GM21717 (cell line): ENCODE results near the gene SLC12A7.
"Not testable (repeated sequence)": the region's sequence is repeated elsewhere in the genome, so short reads cannot be mapped to it uniquely, and the experiment has no call there.

ENCODE experiments used
- ATAC-seq: cut with Tn5 transposase; IDR thresholded peaks from one replicate; pipeline ENCODE4 v1.9.1; 2021; ENCODE audit warnings: mild to moderate bottlenecking, moderate library complexity; ENCODE audit not compliant: unreplicated experiment

Gene SLC12A7

DNA sequence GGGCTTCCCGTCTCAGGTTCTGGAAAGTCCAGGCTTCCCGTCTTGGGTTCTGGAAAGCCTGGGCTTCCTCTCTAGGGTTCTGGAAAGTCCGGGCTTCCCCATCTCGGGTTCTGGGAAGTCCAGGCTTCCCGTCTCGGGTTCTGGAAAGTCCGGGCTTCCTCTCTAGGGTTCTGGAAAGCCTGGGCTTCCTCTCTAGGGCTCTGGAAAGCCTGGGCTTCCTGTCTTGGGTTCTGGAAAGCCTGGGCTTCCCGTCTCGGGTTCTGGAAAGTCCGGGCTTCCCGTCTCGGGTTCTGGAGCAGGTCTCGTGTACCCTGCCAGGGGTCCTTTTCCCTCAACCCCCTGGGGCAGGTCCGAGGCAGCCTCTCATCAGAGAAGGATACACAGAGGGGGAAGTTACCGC lies 28.8 kb downstream of the SLC12A7 start:
- not testable (repeated sequence) for ATAC-seq

DNA sequence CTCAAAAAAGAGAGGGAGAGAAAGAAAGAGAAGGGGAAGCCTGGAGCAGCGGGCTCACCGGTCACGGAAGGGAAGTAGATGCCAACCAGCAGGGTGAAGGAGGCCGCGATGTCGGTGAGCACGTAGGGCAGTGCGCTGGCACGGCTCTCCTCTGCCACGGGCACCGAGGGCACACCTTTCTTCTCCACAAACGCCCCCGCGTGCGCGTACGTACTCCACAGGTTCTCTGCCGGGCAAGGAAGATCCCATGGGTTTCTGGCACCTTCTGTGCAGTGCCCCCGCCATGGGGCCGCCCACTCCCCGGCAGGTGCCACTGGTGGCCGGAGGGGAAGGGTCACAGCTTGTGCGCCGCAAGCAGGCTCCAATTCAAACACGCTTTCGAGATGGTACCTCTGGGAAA lies 30.3 kb downstream of the SLC12A7 start:
- ATAC-seq: no peak

DNA sequence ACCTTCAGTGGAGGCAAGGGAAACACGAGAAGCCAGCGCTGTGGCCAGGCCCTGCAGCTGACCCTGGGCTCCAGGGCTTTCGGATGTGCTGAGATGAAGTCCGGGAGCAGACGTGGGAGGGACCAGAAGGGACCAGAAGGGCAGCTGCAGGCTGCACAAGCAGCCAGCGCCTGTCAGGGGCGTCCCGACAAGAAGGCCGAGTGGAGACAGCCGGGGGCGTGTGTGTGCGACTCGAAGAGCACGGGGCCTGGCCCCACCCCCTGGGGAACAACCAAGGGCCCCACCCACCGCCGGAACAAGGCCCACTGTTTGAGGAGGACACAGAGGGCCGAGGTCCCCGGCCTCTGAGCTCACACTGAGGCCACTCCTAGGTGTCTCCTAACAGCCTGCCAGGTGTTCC lies 31.4 kb downstream of the SLC12A7 start:
- ATAC-seq: no peak

- no peak for ATAC-seq
These were observed 31.9 kb downstream of the SLC12A7 start for GRCh38 chr5:1079961-1080360.

GRCh38 chr5:1079486-1079885 lies 32.4 kb downstream of the SLC12A7 start:
- no peak for ATAC-seq

DNA sequence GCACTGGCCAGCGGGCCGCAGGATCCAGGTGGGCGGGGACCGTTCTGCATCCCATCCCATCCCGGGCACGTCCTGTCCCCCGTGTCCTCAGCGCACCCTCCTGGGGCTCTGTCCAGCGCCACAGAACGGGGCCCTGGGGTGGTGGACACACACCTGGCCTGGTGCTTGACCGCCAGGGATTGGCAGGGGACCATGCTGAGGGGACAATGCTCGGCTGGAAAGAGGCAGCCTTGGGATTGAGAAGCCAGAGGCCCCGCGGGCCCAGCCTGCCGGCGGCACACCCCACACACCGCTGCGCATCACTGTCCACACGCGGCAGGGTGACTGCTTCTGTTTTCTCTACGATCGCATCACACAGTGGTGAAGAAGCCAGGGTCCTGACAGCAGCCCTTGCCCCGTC lies 33.0 kb downstream of the SLC12A7 start:
- ATAC-seq: no peak

DNA sequence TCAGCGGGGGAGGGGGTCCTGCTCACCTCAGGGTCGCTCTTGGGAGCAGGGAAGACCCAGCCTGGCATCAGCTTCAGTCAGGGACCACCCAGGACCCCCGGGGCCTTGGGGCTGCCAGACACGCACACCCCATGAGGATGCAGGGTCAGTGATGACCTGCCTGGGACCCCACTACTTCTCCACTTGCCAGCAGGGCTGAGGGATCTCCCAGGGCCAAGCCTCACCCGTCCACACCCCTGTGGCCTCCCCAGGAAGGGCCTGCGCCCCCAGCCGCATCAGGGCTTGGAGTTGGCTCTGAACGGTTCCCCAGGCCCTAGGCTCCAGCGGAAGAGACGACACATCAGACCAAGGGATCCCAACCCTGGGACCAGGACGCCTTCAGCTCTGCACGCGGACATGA lies 33.7 kb downstream of the SLC12A7 start:
- no peak for ATAC-seq

DNA sequence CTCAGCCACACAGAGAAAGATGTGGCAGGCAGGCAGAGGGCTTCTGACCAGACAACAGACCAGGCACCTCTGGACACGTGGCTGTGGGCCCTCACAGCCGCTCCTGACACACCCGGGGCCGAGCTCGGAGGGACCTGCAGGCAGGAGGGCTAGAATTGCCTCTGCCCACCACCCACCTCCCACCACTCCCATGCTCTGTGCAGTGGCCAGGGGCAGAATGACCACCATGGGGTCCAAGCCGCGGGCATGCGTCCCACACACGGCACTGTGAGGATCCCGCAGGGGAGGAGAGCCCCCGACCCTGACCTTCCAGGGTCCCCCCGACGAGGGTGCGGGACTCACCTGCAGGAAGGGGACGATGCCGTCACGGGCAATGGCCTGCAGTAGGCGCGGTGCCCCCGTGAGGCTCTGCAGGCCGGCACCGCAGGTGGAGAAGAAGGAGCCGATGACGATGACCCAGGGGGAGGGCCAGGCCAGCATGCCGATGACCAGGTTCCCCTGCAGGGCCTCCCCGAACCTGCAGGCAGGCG lies 34.3 kb downstream of the SLC12A7 start:
- no peak for ATAC-seq

GRCh38 chr5:1077026-1077425 lies 34.8 kb downstream of the SLC12A7 start:
- ATAC-seq: no peak

GRCh38 chr5:1076406-1076805 lies 35.5 kb downstream of the SLC12A7 start:
- no peak for ATAC-seq

DNA sequence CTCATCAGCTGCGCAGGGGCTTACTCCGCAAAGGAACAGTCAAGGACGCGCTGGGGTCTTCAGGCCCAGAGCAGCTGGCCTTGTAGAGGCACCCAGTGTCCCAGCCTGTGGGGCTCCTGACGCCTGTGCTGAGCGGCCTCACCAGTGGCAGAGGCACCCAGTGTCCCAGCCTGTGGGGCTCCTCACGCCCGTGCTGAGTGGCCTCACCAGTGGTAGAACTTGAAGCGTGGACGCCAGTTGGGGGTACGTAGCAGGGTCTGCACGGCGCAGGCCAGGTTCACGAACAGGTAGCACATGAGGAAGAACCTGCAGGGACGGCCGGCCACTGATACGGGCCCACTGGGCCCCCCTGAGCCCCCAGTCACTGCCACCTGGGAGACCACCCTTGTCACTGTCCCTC lies 35.9 kb downstream of the SLC12A7 start:
- ATAC-seq: no peak

DNA sequence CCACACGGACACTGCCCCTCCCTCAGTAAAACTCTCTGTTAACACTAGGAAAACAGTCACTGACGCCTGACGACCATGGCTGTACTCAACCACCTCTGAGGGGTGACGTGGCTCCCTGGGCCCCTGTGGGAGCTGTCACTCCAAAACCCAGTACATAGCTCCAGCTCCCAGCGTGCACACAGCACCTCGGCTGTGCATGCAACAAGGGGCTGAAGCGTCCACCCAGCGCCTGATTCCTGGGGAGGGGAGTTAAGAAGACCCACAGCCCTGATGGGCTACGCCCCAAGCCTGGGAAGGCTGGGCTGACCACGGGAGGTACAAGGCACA lies 36.3 kb downstream of the SLC12A7 start:
- ATAC-seq: no peak

DNA sequence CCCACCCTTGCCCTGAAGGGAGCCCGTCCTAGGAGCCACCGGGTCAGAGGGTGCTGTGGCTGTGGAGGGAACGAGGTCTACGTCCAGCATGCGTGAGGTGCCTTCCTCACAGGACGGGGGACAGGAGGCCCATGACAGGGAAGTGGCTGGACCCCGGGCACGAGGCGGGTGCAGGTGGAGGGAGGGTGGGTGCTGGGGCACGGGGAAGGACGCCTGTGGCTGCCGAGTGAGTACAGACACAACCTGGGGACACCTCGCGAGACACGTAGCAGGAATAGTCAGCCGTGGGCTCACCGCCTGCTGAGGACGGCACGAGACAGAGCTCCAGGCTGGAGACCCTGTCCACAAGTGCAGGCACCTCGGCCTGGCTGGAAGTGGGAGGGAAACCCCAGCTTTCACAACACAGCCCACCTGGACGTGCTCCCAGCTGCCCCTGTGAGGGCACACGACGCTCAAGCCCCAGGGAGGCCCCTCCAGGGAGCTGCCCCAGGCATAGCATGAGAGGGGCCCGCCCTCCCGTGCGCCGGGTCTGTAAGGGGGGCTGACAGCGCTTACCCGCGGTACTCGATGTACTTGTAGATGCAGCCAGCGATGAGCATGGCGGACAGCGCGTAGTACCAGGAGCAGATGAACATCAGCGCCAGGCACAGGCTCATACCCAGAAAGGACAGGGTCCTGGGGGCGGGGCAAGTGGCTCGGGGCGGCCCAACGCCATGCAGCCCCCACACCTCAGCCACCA lies 36.9 kb downstream of the SLC12A7 start:
- ATAC-seq: no peak

GRCh38 chr5:1074226-1074625 lies 37.6 kb downstream of the SLC12A7 start:
- ATAC-seq: no peak

- no peak for ATAC-seq
These were observed 38.4 kb downstream of the SLC12A7 start for GRCh38 chr5:1073239-1074102.

DNA sequence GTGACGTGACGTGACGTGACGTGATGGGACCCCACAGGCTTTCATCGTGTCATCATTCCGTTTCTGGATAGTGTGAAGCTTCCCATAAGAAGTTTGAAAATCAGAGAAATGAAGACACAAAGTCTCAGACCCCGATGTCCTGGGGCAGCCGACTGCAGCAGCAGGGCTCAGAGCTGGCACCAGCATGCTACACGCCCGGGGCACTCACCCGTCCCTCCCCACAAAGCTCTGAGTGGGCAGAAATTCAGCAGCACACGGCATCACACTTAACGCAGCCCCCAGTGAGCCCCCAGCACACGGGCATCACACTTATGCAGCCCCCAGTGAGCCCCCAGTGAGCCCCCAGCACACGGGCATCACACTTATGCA lies 42.2 kb downstream of the SLC12A7 start:
- ATAC-seq: no peak

DNA sequence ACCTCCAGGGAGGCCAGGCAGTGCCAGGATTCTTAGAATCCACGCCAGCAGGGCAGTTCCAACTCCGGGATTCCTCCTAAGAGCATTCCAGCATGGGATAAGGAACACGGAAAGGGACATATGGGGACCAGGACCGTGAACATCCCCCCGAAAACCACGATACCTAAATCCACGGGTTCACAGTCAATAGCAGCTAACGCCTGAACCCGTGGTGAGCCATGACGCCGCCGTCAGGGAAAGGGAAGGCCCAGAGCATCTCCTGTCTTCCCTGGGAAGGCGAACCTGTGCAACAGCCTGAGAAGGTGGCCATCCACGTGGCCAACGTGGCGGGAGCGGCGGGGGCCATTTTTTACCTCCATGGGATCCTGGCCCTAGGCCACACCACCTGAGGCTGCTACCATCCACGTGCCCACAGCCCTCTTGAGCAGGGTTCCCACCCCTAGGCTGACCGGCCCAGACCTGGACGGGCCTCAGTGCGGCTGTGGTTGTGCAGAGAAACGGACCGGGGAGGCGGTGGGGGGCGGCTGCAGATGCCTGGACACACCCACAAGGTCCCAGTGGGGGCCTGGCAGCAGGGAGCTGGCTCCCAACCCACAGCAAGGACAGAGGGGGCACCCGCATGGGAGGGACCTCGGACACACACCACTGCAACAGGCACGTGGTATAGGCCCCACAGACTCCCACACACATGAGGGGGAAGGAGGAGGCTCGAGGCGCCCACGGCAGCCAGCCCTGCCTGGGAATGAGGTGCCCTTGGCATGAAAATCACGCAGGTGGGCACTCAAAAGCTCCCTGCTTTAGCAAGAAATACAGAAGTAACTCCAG lies 42.8 kb downstream of the SLC12A7 start:
- ATAC-seq: no peak

- no peak for ATAC-seq
These were observed 43.5 kb downstream of the SLC12A7 start for GRCh38 chr5:1068204-1068894.

GRCh38 chr5:1067141-1068121 lies 44.4 kb downstream of the SLC12A7 start:
- ATAC-seq: no peak

DNA sequence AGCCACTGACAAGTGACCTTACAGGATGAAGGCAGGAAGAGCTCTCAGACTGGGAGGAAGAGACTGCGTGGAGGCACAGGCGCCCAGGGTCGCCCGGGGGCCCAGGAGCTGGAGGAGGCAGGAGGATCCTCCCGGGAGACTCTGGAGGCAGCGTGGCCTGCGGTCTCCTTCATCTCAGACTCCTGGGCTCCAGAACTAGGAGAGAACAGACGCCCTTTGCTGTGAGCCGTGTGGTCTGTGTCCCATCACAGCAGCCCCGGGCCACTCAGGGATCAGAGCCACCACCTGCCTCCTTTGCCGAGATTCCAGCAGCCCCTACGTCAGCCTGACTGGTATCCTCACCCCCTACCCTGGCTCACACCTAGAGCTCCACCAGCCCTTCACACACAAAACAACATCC lies 45.2 kb downstream of the SLC12A7 start:
- ATAC-seq: no peak
